ENCODE measurements around the gene ICAM5. TPM values are rescaled to one million over a fixed set of nuclear protein-coding genes. Genes with fewer than 3 reads are reported as not detected.

ICAM5 gene
- total RNA-seq, 1 donor from 2014 or later: not detected

DNA sequence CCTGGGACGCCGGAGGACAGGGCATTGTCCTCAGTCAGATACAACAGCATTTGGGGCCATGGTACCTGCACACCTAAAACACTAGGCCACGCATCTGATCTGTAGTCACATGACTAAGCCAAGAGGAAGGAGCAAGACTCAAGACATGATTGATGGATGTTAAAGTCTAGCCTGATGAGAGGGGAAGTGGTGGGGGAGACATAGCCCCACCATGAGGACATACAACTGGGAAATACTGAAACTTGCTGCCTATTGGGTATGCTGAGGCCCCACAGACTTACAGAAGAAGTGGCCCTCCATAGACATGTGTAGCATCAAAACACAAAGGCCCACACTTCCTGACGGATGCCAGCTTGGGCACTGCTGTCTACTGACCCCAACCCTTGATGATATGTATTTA lies 4.4 kb upstream of the ICAM5 start:
- H3K4me3 ChIP-seq: no peak overlapping the region
- H3K36me3 Mint-ChIP-seq: no peaks in the 10 kb centered on the region
- peaks cover 5% of the 10 kb centered on the region for H3K4me1 ChIP-seq
- TF ChIP-seq EZH2 (IDR thresholded peaks at IDR 0.05): no peak
- TF ChIP-seq, protein P1, sequence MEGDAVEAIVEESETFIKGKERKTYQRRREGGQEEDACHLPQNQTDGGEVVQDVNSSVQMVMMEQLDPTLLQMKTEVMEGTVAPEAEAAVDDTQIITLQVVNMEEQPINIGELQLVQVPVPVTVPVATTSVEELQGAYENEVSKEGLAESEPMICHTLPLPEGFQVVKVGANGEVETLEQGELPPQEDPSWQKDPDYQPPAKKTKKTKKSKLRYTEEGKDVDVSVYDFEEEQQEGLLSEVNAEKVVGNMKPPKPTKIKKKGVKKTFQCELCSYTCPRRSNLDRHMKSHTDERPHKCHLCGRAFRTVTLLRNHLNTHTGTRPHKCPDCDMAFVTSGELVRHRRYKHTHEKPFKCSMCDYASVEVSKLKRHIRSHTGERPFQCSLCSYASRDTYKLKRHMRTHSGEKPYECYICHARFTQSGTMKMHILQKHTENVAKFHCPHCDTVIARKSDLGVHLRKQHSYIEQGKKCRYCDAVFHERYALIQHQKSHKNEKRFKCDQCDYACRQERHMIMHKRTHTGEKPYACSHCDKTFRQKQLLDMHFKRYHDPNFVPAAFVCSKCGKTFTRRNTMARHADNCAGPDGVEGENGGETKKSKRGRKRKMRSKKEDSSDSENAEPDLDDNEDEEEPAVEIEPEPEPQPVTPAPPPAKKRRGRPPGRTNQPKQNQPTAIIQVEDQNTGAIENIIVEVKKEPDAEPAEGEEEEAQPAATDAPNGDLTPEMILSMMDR (IDR thresholded peaks at IDR 0.05): no peak
- no peak for TF ChIP-seq EZH2phosphoT487 (IDR thresholded peaks at IDR 0.05)
- no peaks in the 10 kb centered on the region for H3K36me3 ChIP-seq
- H3K4me1 Mint-ChIP-seq: peaks cover 8% of the 10 kb centered on the region
- no peak overlapping the region for H3K4me2 ChIP-seq
- no peaks in the 10 kb centered on the region for H3K79me2 ChIP-seq (ENCODE audit: low read depth)
- H3K4me3 Mint-ChIP-seq: peak overlapping the region; percentile 15
- H2AFZ ChIP-seq (replicated peaks): no peak overlapping the region
- H3K27ac Mint-ChIP-seq: no peak overlapping the region
- DNase-seq (ENCODE audit: low spot score): no peak
- no peak overlapping the region for H3K27ac ChIP-seq
- no peaks in the 10 kb centered on the region for H3K9me3 ChIP-seq (ENCODE audit: low read depth)
- peaks cover 55% of the 10 kb centered on the region for H3K27me3 ChIP-seq
- H3F3A ChIP-seq (ENCODE audit: low read depth): peaks cover 31% of the 10 kb centered on the region
- H4K20me1 ChIP-seq (ENCODE audit: low read depth): peaks cover 15% of the 10 kb centered on the region
- H3K9me3 Mint-ChIP-seq: peaks cover 3% of the 10 kb centered on the region
- peaks cover 61% of the 10 kb centered on the region for H3K27me3 Mint-ChIP-seq (ENCODE audit: insufficient read depth, low read depth)
- H3K9ac ChIP-seq: no peak overlapping the region

GRCh38 chr19:10286803-10287737 lies 2.7 kb upstream of the ICAM5 start, which contains the start of gene ICAM4:
Gene ICAM4, plus strand, starts transcription at chr19:10286955. Its CDS starts 58 bp downstream, at chr19:10287013.
- no peaks in the 10 kb centered on the region for H3K36me3 Mint-ChIP-seq
- peaks cover 72% of the 10 kb centered on the region for H3K27me3 ChIP-seq
- peak; percentile 78 for DNase-seq (ENCODE audit: low spot score)
- peaks cover 32% of the 10 kb centered on the region for H4K20me1 ChIP-seq (ENCODE audit: low read depth)
- no peaks in the 10 kb centered on the region for H3K36me3 ChIP-seq
- no peaks in the 10 kb centered on the region for H3K9me3 ChIP-seq (ENCODE audit: low read depth)
- peaks cover 14% of the 10 kb centered on the region for H3K4me1 ChIP-seq
- peaks cover 48% of the 10 kb centered on the region for H3F3A ChIP-seq (ENCODE audit: low read depth)
- peak within 1 kb of the TSS; percentile 78 for H3K4me2 ChIP-seq
- H3K4me1 Mint-ChIP-seq: peaks cover 15% of the 10 kb centered on the region
- no peaks in the 10 kb centered on the region for H3K79me2 ChIP-seq (ENCODE audit: low read depth)
- H3K27me3 Mint-ChIP-seq (ENCODE audit: insufficient read depth, low read depth): peaks cover 73% of the 10 kb centered on the region
- TF ChIP-seq EZH2 (IDR thresholded peaks at IDR 0.05): peak; percentile 85
- TF ChIP-seq EZH2phosphoT487 (IDR thresholded peaks at IDR 0.05): peak; percentile 66
- TF ChIP-seq, protein P1 (IDR thresholded peaks at IDR 0.05): no peak
- H3K9ac ChIP-seq: no peak within 1 kb of the TSS
- no peak within 1 kb of the TSS for H3K27ac Mint-ChIP-seq
- no peak within 1 kb of the TSS for H3K27ac ChIP-seq
- H3K9me3 Mint-ChIP-seq: peaks cover 3% of the 10 kb centered on the region
- peak within 1 kb of the TSS; percentile 39 for H3K4me3 ChIP-seq
- H2AFZ ChIP-seq (replicated peaks): peak within 1 kb of the TSS; percentile 53
- peak within 1 kb of the TSS; percentile 43 for H3K4me3 Mint-ChIP-seq

DNA sequence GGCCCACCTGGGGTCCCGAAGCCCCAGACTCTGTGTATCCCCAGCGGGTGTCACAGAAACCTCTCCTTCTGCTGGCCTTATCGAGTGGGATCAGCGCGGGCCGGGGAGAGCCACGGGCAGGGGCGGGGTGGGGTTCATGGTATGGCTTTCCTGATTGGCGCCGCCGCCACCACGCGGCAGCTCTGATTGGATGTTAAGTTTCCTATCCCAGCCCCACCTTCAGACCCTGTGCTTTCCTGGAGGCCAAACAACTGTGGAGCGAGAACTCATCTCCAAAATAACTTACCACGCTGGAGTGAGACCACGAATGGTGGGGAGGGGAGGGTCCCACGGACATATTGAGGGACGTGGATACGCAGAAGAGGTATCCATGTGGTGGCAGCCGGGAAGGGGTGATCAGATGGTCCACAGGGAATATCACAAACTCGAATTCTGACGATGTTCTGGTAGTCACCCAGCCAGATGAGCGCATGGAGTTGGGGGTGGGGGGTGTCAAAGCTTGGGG lies 1.0 kb upstream of the ICAM5 start:
- H3K9ac ChIP-seq: no peak overlapping the region
- H2AFZ ChIP-seq (replicated peaks): no peak overlapping the region
- Mint-ChIP-seq H3K27me3 (ENCODE audit: insufficient read depth, low read depth) (peaks cover 79% of the 10 kb centered on the region), H3K4me3 (peak overlapping the region; percentile 83), H3K4me1 (peaks cover 24% of the 10 kb centered on the region), H3K36me3 (no peaks in the 10 kb centered on the region), H3K9me3 (peaks cover 3% of the 10 kb centered on the region), H3K27ac (no peak overlapping the region)
- H4K20me1 ChIP-seq (ENCODE audit: low read depth): peaks cover 46% of the 10 kb centered on the region
- no peak overlapping the region for H3K27ac ChIP-seq
- H3K36me3 ChIP-seq: no peaks in the 10 kb centered on the region
- peak overlapping the region; percentile 39 for H3K4me3 ChIP-seq
- H3K4me2 ChIP-seq: peak overlapping the region; percentile 75
- peaks cover 14% of the 10 kb centered on the region for H3K4me1 ChIP-seq
- no peaks in the 10 kb centered on the region for H3K79me2 ChIP-seq (ENCODE audit: low read depth)
- TF ChIP-seq, protein P1 (IDR thresholded peaks at IDR 0.05): no peak
- TF ChIP-seq EZH2 (IDR thresholded peaks at IDR 0.05) (no peak), EZH2phosphoT487 (IDR thresholded peaks at IDR 0.05) (peak; percentile 10)
- peaks cover 88% of the 10 kb centered on the region for H3K27me3 ChIP-seq
- DNase-seq (ENCODE audit: low spot score): peak; percentile 76
- no peaks in the 10 kb centered on the region for H3K9me3 ChIP-seq (ENCODE audit: low read depth)
- H3F3A ChIP-seq (ENCODE audit: low read depth): peaks cover 63% of the 10 kb centered on the region
